RPMI8226 (cell line): ENCODE measurements around the gene ARMC6.
A peak's percentile ranks its signal among the peaks of the same experiment; 100 is the strongest.

ENCODE experiments used
- DNase-seq: peaks from one replicate; pipeline ENCODE4 v3.0.0-alpha.2; 2015

The ARMC6 gene

GRCh38 chr19:19033426-19034203, at the start of gene ARMC6, which contains the start of gene SUGP2:
TSS of gene ARMC6 (plus strand) at chr19:19033603. CDS start at chr19:19034210, 607 bp downstream.
TSS of gene SUGP2 (minus strand) at chr19:19033517. CDS start at chr19:19031071, 2,446 bp downstream.
- peak; percentile 93 for DNase-seq

GRCh38 chr19:18984251-18984650, 49.2 kb upstream of the ARMC6 start:
- no peak for DNase-seq

GRCh38 chr19:18985257-18985656, 48.1 kb upstream of the ARMC6 start:
- peak; percentile 55 for DNase-seq

- no peak for DNase-seq
These were observed 45.9 kb upstream of the ARMC6 start for GRCh38 chr19:18987456-18987855.

- DNase-seq, result no peak
These were observed 44.1 kb upstream of the ARMC6 start for GRCh38 chr19:18989316-18989715.

- no peak for DNase-seq
These were observed 43.2 kb upstream of the ARMC6 start for GRCh38 chr19:18990128-18990708.

GRCh38 chr19:18991006-18991405, 42.4 kb upstream of the ARMC6 start:
- DNase-seq, result no peak

- DNase-seq, result no peak
These were observed 41.9 kb upstream of the ARMC6 start for GRCh38 chr19:18991468-18991867.

- DNase-seq, result no peak
These were observed 40.7 kb upstream of the ARMC6 start for GRCh38 chr19:18992696-18993095.

- no peak for DNase-seq
These were observed 40.3 kb upstream of the ARMC6 start for GRCh38 chr19:18993115-18993514.

- peak; percentile 60 for DNase-seq
These were observed 37.6 kb upstream of the ARMC6 start for GRCh38 chr19:18995804-18996241.

GRCh38 chr19:18996351-18996750, 37.1 kb upstream of the ARMC6 start:
- DNase-seq, result no peak

- no peak for DNase-seq
These were observed 36.5 kb upstream of the ARMC6 start for GRCh38 chr19:18996796-18997394.

GRCh38 chr19:18998276-18998675, 35.1 kb upstream of the ARMC6 start:
- DNase-seq, result no peak

GRCh38 chr19:18999016-18999758, 34.2 kb upstream of the ARMC6 start:
- DNase-seq, result peak; percentile 30

- peak; percentile 24 for DNase-seq
These were observed 33.3 kb upstream of the ARMC6 start for GRCh38 chr19:18999896-19000620.

GRCh38 chr19:19004144-19004543, 29.3 kb upstream of the ARMC6 start:
- no peak for DNase-seq

GRCh38 chr19:19006213-19006612, 27.2 kb upstream of the ARMC6 start:
- no peak for DNase-seq

- no peak for DNase-seq
These were observed 23.5 kb upstream of the ARMC6 start for GRCh38 chr19:19009951-19010350.

GRCh38 chr19:19010551-19010950, 22.9 kb upstream of the ARMC6 start:
- DNase-seq, result no peak

GRCh38 chr19:19021115-19021514, 12.3 kb upstream of the ARMC6 start:
- no peak for DNase-seq

- no peak for DNase-seq
These were observed 10.9 kb upstream of the ARMC6 start for GRCh38 chr19:19022380-19022961.
